Stimulated activated CD8-positive, alpha-beta memory T cell treated with anti-CD3 and anti-CD28 coated beads, Interleukin-4, amount 100 ng/mL, for 24 hours (primary cell): Measurements from ENCODE around the gene U2AF2.

Experiments used
- DNase-seq: peaks from one replicate; pipeline ENCODE4 v3.0.0-alpha.2; 2020; ENCODE audit warnings: low read depth

The U2AF2 gene

GRCh38 chr19:55643003-55643886, 11.6 kb upstream of the U2AF2 start, which contains the start of gene ZNF581:
Gene ZNF581, plus strand, starts transcription at chr19:55643649. Its CDS starts 923 bp downstream, at chr19:55644572.
- DNase-seq: peak; percentile 69

DNA sequence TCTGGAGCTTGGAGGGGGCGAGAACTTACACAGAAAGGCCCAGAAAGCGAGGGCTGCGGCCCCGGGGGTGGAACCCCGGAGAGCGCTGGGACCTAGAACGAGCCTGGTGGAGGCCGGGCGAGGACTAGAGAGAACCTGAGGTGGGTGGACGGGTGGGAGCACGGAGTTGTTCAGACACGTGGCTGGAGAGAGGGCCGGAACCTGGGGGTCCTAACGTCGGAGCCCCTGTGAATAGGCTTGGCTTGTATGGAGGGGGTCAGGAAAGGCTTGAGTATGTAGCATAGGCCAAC, 11.0 kb upstream of the U2AF2 start:
- DNase-seq: no peak

DNA sequence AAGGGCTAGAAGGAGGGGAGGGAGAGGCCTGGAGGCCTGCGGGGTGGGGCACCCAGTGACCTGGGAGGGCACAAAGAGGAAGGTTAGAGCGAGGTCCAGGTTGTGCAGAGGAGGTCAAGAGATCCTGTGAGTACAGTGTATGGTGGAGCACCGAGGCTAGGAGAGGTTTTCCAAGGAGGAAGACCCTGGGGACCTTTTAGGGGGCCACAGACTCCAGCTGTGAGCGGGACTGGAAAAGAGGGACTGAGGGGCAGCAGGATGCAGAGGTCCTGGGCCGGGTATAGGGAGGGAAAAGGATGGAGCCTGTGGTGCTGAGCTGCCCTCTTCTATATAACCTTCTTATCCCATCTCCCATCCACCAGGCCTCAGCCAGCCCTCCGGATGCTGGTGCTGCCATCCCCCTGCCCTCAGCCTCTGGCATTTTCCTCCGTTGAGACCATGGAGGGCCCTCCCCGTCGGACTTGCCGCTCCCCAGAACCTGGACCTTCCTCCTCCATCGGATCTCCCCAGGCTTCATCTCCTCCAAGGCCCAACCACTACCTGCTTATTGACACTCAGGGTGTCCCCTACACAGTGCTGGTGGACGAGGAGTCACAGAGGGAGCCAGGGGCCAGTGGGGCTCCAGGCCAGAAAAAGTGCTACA, 10.5 kb upstream of the U2AF2 start:
- DNase-seq: no peak

DNA sequence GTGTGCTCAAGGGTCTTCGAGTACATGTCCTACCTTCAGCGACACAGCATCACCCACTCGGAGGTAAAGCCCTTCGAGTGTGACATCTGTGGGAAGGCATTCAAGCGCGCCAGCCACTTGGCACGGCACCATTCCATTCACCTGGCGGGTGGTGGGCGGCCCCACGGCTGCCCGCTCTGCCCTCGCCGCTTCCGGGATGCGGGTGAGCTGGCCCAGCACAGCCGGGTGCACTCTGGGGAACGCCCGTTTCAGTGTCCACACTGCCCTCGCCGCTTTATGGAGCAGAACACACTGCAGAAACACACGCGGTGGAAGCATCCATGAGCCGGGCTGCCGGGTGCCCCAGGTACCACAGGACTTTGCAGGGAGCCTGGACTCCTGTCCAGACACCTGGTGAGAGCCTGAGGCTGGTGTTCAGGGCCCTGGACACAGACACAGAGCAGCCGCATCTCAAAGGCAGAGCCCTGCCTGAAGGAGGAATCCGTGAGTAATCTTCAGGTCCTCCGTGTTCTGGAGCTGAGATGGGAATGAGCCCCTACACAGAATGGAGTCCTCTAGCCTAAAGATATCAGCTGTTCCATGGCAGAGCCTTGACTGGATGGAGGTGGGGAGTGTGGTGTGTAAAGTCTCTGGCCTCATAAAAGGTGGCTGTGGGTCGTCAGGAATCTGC, 9.9 kb upstream of the U2AF2 start:
- DNase-seq: no peak

DNA sequence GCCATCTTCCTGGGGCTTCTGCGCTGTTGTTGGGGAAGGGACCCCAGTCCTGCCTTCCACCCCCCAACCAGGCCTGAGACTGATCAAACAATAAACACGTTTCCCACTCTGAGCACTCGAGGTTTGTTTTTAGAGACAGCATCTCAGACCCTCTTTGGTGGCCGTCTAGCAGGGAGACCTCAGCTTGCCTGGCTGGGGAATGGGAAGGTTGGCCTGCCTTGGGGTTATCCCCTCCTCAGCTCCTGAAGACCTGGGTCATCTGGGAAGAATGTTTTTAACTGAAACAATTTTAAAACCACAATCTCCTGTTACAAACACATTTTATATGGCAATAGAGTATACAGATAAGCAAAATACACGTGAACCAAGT, 9.3 kb upstream of the U2AF2 start:
- DNase-seq: no peak

GRCh38 chr19:55646889-55647731, 7.7 kb upstream of the U2AF2 start:
- DNase-seq: no peak

DNA sequence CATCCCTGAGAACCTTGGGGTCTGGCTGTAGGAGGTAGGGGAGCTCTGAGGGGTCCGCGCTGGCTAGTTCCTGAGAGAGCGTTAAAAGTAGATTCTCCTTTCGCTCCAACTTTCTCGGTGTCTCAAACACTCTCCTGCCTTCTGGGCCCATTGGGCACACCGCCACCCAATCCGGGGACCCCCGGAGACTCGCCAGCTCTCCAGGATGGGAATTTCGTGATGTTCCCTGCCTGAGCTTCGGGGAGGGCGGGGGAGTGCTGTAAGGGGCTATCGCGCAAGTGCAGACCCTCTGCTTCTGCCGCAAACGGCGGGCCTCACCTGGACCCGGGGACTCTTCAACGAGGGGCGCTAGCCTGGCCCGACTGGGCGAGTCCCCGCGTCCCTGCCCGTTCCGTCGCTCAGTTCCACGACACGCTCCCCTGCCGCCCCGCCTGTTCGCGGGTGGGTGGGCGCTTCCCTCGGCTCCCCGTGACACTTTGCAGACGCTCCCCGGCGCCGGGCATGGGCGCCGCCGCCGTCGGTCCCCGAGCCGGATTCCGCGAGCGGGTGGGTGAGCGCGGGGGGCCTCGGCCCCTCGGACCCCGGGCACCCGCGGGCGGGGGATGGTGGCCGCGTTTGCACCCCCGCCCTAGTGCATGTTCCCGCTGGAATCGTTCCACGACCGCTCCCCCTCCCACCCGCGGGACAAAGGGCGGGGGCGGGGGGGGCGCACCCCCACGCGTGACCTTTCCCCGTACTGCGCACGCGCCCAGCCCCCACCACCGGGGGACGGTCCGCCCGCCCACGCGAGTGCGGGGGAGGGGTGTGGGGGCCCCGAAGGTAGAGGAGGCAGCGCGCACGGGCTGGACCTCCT, 6.9 kb upstream of the U2AF2 start, which contains the start of gene CCDC106:
CCDC106 (plus strand) TSS at position 481 of the 853 bp plus-strand sequence. CDS start 835 bp downstream, outside the sequence.
- DNase-seq: no peak

DNA sequence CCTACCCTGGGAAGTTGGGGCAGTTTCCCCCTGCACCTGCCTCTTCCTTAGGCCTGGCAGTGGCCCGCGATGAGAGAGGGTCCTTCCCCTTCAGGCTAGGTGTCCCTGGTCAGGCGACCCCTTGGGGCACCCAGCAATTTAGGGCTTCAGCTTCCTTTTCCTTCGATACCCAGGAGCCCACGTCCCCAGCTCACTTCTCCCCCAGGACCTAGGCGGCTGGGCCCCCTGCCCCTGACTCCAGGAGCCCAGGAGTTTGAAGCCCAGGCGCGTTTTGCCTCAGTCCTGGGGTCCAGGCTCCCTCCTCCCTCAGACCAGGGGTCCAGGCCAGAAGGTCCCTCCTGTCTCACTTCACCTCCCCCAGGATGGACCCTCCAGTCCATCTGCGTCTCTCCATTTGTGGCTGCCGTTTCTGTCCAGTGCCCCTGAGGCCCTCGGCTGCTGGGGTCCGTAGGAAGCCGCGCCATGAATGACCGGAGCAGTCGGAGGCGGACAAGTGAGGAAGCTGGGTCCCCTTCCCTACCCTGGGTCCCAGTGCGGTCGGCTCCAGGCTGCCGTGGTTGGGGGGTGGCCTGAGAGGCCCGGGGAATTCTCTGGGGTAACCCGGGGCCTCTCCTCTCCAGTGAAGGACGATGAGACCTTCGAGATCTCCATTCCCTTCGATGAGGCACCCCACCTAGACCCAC, 6.1 kb upstream of the U2AF2 start:
- no peak for DNase-seq

DNA sequence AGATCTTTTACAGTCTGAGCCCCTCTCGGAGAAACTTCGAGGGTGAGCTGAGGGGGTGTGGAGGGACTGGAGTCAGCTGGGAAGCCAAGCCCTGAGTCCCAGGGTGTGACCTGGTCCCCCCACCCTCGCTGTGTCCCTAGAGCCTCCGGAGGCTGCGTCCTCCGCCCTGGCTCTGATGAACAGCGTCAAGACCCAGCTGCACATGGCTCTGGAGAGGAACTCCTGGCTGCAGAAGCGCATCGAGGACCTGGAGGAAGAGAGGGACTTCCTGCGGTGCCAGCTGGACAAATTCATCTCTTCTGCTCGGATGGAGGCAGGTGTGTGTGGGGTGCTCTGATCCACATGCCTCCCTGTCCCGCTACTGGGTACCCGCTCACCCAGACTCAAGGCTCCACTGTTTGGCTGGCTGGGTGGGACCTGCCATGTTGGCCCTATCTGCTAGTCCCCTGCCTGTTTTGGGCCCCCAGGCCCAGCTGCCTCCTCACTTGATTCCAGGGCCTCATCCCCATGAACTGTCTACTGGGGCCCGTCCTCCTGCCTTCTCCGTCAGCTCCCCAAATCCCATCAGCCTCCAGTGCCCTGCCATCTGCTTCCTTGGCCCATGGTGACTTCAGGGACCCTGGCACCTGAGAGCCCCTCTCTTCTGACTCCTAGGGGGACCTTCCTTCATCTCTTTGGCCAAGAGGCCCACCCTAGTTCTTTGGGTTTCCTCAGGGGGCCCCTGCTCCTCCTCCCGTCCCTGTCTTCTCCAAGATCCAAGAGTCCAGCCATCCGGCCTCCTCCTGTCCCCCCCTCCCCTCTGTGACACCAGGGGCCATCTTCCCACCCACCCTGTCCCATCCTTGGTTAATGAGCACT, 5.3 kb upstream of the U2AF2 start:
- no peak for DNase-seq

DNA sequence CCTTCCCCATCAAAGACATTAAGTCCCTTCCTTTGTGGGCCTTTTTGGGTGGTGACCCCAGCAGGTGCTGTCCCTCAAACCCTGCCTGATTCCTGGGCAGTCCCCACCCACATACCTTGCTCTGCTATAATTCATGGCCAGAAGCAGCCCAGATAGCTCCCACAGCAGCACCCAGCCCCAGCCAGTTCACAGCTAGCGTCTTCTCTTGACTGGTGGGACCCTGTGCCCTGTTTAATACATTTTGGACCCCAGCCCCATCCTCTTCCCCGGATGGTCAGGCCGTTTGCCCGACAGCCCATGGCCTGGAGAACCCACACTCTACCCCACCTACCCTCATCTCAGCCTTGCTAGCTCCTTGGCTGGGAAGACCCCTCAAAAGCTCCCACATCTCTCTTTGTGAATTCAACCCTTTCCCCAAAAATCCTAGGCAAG, 4.7 kb upstream of the U2AF2 start:
- DNase-seq: no peak

GRCh38 chr19:55650602-55651230, 4.1 kb upstream of the U2AF2 start:
- DNase-seq: no peak

GRCh38 chr19:55651236-55651635, 3.6 kb upstream of the U2AF2 start:
- no peak for DNase-seq

DNA sequence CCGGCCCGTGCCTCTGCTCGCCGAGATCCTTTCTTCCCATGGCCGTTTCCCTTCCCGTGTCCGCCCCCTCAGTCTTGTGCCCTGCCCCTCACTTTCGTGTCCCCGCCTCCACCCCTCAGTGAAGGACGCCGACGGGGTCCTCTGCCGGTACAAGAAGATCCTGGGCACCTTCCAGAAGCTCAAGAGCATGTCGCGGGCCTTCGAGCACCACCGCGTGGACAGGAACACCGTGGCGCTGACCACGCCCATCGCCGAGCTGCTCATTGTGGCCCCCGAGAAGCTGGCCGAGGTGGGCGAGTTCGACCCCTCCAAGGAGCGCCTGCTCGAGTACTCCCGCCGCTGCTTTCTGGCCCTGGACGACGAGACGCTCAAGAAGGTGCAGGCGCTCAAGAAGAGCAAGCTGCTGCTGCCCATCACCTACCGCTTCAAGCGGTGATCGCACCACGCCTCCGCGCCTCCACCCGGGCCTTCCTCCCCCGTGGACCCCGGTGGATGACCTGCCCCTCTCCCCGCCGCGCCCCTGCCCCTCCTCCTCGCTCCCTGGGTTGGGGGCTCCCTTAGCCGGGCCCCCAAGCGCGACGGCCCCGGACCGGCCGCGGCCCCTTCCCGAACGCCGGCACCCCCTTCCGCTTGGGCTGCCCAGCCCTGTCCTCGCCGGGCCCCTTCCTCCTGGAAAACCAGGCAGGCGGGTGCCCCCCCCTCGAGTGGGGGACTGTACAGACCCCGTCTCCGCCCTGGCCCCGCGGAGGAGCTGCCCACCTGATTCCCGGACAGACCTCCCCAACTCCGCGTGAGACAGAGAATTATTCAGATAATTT, 2.3 kb upstream of the U2AF2 start:
- no peak for DNase-seq

DNA sequence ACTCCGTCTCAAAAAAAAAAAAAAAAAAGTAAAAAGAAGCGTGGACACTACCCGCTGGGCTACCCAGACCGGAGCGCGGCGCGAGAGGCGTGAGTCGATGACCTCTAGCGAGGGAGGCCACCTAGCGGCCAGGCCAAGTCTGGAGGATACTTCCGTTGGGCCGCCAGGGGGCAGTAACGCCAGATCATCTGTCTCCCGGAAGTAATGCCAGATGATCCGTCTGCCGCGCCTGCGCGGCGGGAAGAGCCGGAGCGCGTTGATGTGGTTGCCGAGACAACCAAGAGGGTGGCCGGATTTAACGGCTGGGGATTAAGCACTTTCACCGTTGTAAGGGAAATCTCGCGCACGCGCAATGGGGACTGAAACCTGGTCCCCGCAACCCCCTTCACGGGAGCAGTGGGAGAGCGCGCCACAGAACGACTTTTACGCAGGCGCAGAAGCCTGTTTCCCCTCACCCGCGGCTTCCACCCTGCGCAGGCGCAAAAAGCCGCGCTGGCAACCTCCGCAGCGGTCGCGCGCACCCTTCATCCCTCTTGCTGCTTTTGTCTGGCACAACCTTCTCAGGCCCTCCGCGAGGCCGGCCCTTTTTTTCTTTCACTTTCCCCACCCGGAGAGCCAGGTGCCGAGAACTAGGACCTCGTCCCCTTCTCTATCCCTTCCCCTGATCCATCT, 1.0 kb upstream of the U2AF2 start:
- peak; percentile 98 for DNase-seq

DNA sequence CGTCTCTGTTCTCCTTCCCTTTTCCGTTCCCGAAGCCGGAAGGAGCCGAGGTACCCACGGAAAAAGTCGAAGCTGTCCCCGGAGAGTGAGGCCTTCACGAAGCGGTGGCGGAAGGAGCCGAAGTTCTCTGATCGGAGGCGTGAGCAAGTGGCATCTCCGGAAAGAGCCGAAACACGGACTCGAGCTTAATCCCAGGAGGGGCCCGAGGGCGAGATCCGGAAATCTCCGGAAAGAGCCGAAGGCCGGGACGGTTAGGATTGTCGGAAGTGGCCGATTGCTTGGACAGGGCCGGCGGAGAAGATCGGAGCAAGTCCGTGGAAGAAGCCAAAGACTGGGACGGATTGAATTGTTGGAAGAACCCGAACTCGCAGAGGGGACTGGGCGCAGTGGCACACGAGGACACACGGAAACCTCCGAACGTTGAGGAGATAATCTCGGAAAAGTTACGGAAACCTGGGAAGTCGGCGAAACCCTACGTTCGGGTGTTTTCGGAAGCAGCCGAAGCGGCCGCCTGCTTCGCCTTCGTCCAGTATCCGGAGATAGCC, 440 bp upstream of the U2AF2 start:
- DNase-seq: peak; percentile 99

- DNase-seq: no peak
Measured at GRCh38 chr19:55655648-55656040, 809 bp downstream of the U2AF2 start.

GRCh38 chr19:55656552-55656951, 1.7 kb downstream of the U2AF2 start:
- no peak for DNase-seq
